Renal cortical epithelial cell (primary cell): ENCODE measurements around the gene SOCS7. TPM values are rescaled to one million over a fixed set of nuclear protein-coding genes. Genes with fewer than 3 reads are reported as not detected.
"Not testable (repeated sequence)": the region's sequence is repeated elsewhere in the genome, so short reads cannot be mapped to it uniquely, and the experiment has no call there.

Experiments
- DNase-seq: peaks from one replicate; pipeline ENCODE4 v3.0.0-alpha.2; 2011; ENCODE audit warnings: low read depth
- total RNA-seq: library from RNA; depleted of rRNA; stranded (reverse); fragments of >200 nt; gene quantifications from 2 replicates; pipeline ENCODE4 v1.2.3, GENCODE V29; 2014

The SOCS7 gene
- total RNA-seq, 1 donor from 2014 or later, result 16.2 TPM

- DNase-seq, result no peak
Measured at GRCh38 chr17:38421171-38421841, 69.7 kb downstream of the SOCS7 start.

- DNase-seq, result no peak
Measured at GRCh38 chr17:38421871-38422827, 70.5 kb downstream of the SOCS7 start.

GRCh38 chr17:38424297-38424972 is 72.8 kb downstream of the SOCS7 start:
- DNase-seq, result no peak

- DNase-seq, result no peak
Measured at GRCh38 chr17:38425031-38425430, 73.4 kb downstream of the SOCS7 start.

- no peak for DNase-seq
Measured at GRCh38 chr17:38425744-38426143, 74.1 kb downstream of the SOCS7 start.

- no peak for DNase-seq
Measured at GRCh38 chr17:38426441-38426840, 74.8 kb downstream of the SOCS7 start.

GRCh38 chr17:38427160-38427949 is 75.7 kb downstream of the SOCS7 start:
- DNase-seq, result no peak

GRCh38 chr17:38428112-38428642 is 76.5 kb downstream of the SOCS7 start, which contains the start of gene ARHGAP23:
Gene ARHGAP23 (plus strand): TSS chr17:38428464. CDS start chr17:38428486, 22 bp downstream.
- DNase-seq, result peak; percentile 42

GRCh38 chr17:38428643-38429371 is 77.2 kb downstream of the SOCS7 start:
- peak; percentile 57 for DNase-seq

- DNase-seq, result no peak
Measured at GRCh38 chr17:38429476-38430100, 77.9 kb downstream of the SOCS7 start.

GRCh38 chr17:38430316-38430715 is 78.7 kb downstream of the SOCS7 start:
- peak; percentile 69 for DNase-seq

GRCh38 chr17:38430822-38431221 is 79.2 kb downstream of the SOCS7 start:
- DNase-seq, result no peak

GRCh38 chr17:38431346-38432145 is 79.9 kb downstream of the SOCS7 start:
- DNase-seq, result no peak

- DNase-seq, result no peak
Measured at GRCh38 chr17:38434178-38434665, 82.6 kb downstream of the SOCS7 start.

- no peak for DNase-seq
Measured at GRCh38 chr17:38435795-38436194, 84.2 kb downstream of the SOCS7 start.

GRCh38 chr17:38436386-38436785 is 84.7 kb downstream of the SOCS7 start:
- DNase-seq, result no peak

GRCh38 chr17:38437313-38437712 is 85.7 kb downstream of the SOCS7 start:
- DNase-seq, result not testable (repeated sequence)

- no peak for DNase-seq
Measured at GRCh38 chr17:38439436-38439835, 87.8 kb downstream of the SOCS7 start.
